Right ventricle myocardium superior (tissue), 1 donor: ENCODE data around the gene PHLPP1. TPM values are rescaled to one million over a fixed set of nuclear protein-coding genes. Genes with fewer than 3 reads are reported as not detected.
A peak's percentile ranks its signal among the peaks of the same experiment; 100 is the strongest.

Source experiments
- ATAC-seq: fragments of 200-7000 bp; cut with Tn5 transposase; one replicate; pipeline ENCODE4 v1.9.1; 2020; ENCODE audit warnings: mild to moderate bottlenecking; ENCODE audit not compliant: poor library complexity
- DNase-seq: peaks from one replicate; pipeline ENCODE4 v3.0.0-alpha.2; 2020
- intact Hi-C: fragments of 100-400 bp; cut with DNase I; formaldehyde crosslinking; loops from one replicate; pipeline ENCODE4 v1.11.2; 2022
- total RNA-seq: library from RNA; stranded (reverse); fragmentation: NEBNext Ultra II Directional; extraction: Animal tissue kit (Norgen Biotek cat#: 25700); gene quantifications from one replicate; pipeline ENCODE4 v1.2.1, GENCODE V29; 2021
- donor health status: DM: no; HTN: yes; CAD: no; lungs with severe emphysema.

The PHLPP1 gene
- total RNA-seq, 1 donor from 2014 or later: 6.2 TPM

GRCh38 chr18:62828091-62828640 lies 112.8 kb downstream of the PHLPP1 start:
- intact Hi-C loops: no loop called here
- ATAC-seq: no peak

GRCh38 chr18:62828852-62829251 lies 113.5 kb downstream of the PHLPP1 start:
- ATAC-seq (no peak), DNase-seq (no peak)
- intact Hi-C loops: no loop called here

More at GRCh38 chr18:62828091-62828640, 112.8 kb downstream of the PHLPP1 start:
- DNase-seq: no peak

GRCh38 chr18:62829936-62830335 lies 114.6 kb downstream of the PHLPP1 start:
- intact Hi-C loops: no loop called here
- DNase-seq: no peak
- ATAC-seq: no peak

GRCh38 chr18:62832282-62832681 lies 116.9 kb downstream of the PHLPP1 start:
- intact Hi-C loops: no loop called here
- DNase-seq: no peak
- ATAC-seq: no peak

GRCh38 chr18:62833494-62833893 lies 118.2 kb downstream of the PHLPP1 start:
- intact Hi-C loops: no loop called here
- DNase-seq (no peak), ATAC-seq (no peak)

- intact Hi-C loops: no loop called here
- ATAC-seq (no peak), DNase-seq (no peak)
Measured at GRCh38 chr18:62834715-62835114, 119.4 kb downstream of the PHLPP1 start.

- intact Hi-C loops: no loop called here
- DNase-seq (no peak), ATAC-seq (no peak)
Measured at GRCh38 chr18:62837011-62837410, 121.7 kb downstream of the PHLPP1 start.

- no peak for ATAC-seq
- DNase-seq: no peak
- intact Hi-C loops: no loop called here
Measured at GRCh38 chr18:62838475-62839098, 123.2 kb downstream of the PHLPP1 start.

GRCh38 chr18:62839874-62840713 lies 124.8 kb downstream of the PHLPP1 start:
- ATAC-seq (no peak), DNase-seq (no peak)
- intact Hi-C loops: no loop called here

- no peak for DNase-seq
- ATAC-seq: no peak
- intact Hi-C loops: no loop called here
Measured at GRCh38 chr18:62841405-62841804, 126.1 kb downstream of the PHLPP1 start.

GRCh38 chr18:62842898-62843297 lies 127.6 kb downstream of the PHLPP1 start:
- ATAC-seq: no peak
- DNase-seq: no peak
- intact Hi-C loops: no loop called here

- no peak for DNase-seq
- ATAC-seq: peak; percentile 51
- intact Hi-C loops: no loop called here
Measured at GRCh38 chr18:62844850-62845643, 129.7 kb downstream of the PHLPP1 start.

GRCh38 chr18:62846313-62846712 lies 131.0 kb downstream of the PHLPP1 start:
- intact Hi-C loops: no loop called here
- ATAC-seq (no peak), DNase-seq (no peak)

GRCh38 chr18:62847081-62847480 lies 131.7 kb downstream of the PHLPP1 start:
- DNase-seq (no peak), ATAC-seq (no peak)
- intact Hi-C loops: no loop called here

GRCh38 chr18:62848946-62849345 lies 133.6 kb downstream of the PHLPP1 start:
- DNase-seq (no peak), ATAC-seq (no peak)
- intact Hi-C loops: no loop called here

GRCh38 chr18:62850619-62851306 lies 135.4 kb downstream of the PHLPP1 start:
- peak; percentile 10 for ATAC-seq

GRCh38 chr18:62852851-62853250 lies 137.5 kb downstream of the PHLPP1 start:
- DNase-seq (no peak), ATAC-seq (no peak)
- intact Hi-C loops: no loop called here

More at GRCh38 chr18:62850619-62851306, 135.4 kb downstream of the PHLPP1 start:
- intact Hi-C loops: no loop called here
- DNase-seq: no peak

GRCh38 chr18:62856294-62856693 lies 141.0 kb downstream of the PHLPP1 start:
- ATAC-seq: no peak
- intact Hi-C loops: no loop called here
- DNase-seq: no peak
